Fibroblast of the aortic adventitia (primary cell): Measurements from ENCODE around the gene BAHCC1. TPM values are rescaled to one million over a fixed set of nuclear protein-coding genes. Genes with fewer than 3 reads are reported as not detected.

ENCODE experiments used
- DNase-seq: peaks from one replicate; pipeline ENCODE4 v3.0.0-alpha.2; 2010; ENCODE audit warnings: low read depth
- H3K4me3 ChIP-seq: 2 replicates; pipeline ENCODE4 v1.5.1; 2011; ENCODE audit warnings: low read depth, mild to moderate bottlenecking, control low read depth, low read length, moderate library complexity
- CTCF ChIP-seq: IDR thresholded peaks from 2 replicates; pipeline ENCODE4 v1.5.1; 2011; ENCODE audit warnings: mild to moderate bottlenecking, low read length, control low read depth, inconsistent platforms; ENCODE audit not compliant: insufficient read depth
- total RNA-seq: library from RNA; depleted of rRNA; stranded (reverse); fragments of >200 nt; gene quantifications from 2 replicates; pipeline ENCODE4 v1.2.3, GENCODE V29; 2012; ENCODE audit warnings: low replicate concordance

The BAHCC1 gene
- total RNA-seq, 1 donor, result 11.7 TPM

GRCh38 chr17:81427173-81428120 is 32.2 kb downstream of the BAHCC1 start:
- H3K4me3 ChIP-seq, result no peak overlapping the region
- no peak for TF ChIP-seq CTCF
- no peak for DNase-seq

- H3K4me3 ChIP-seq, result no peak overlapping the region
- TF ChIP-seq CTCF, result no peak
- DNase-seq, result no peak
Observed at GRCh38 chr17:81428121-81428515, 32.9 kb downstream of the BAHCC1 start.

GRCh38 chr17:81428516-81428915 is 33.3 kb downstream of the BAHCC1 start:
- DNase-seq, result no peak
- no peak overlapping the region for H3K4me3 ChIP-seq
- TF ChIP-seq CTCF, result no peak

GRCh38 chr17:81428948-81429774 is 33.9 kb downstream of the BAHCC1 start:
- no peak for TF ChIP-seq CTCF
- no peak overlapping the region for H3K4me3 ChIP-seq
- peak; percentile 72 for DNase-seq

GRCh38 chr17:81429821-81430551 is 34.7 kb downstream of the BAHCC1 start:
- H3K4me3 ChIP-seq, result no peak overlapping the region
- peak; percentile 55 for DNase-seq
- peak; percentile 35 for TF ChIP-seq CTCF

- DNase-seq, result no peak
- no peak for TF ChIP-seq CTCF
- H3K4me3 ChIP-seq, result no peak overlapping the region
Observed at GRCh38 chr17:81431545-81432482, 36.6 kb downstream of the BAHCC1 start.
